IPS-20b (cell line): ENCODE data around the gene JDP2.

Source experiments
- H3K27ac ChIP-seq: one replicate; pipeline ENCODE4 v1.5.1; 2013; ENCODE audit warnings: low read length
- H3K27me3 ChIP-seq: 2 replicates; pipeline ENCODE4 v1.6.1; 2013; ENCODE audit warnings: mild to moderate bottlenecking, low read length, inconsistent platforms; ENCODE audit not compliant: insufficient read depth
- H3K36me3 ChIP-seq: 2 replicates; pipeline ENCODE4 v1.6.1; 2013; ENCODE audit warnings: low read depth, mild to moderate bottlenecking, inconsistent platforms, low read length, moderate library complexity; ENCODE audit not compliant: insufficient read depth
- H3K4me1 ChIP-seq: 2 replicates; pipeline ENCODE4 v1.6.1; 2013; ENCODE audit warnings: mild to moderate bottlenecking, control low read depth, inconsistent platforms, low read length, moderate library complexity; ENCODE audit not compliant: insufficient read depth
- H3K4me3 ChIP-seq: 2 replicates; pipeline ENCODE4 v1.5.1; 2013; ENCODE audit warnings: mild to moderate bottlenecking, low read length, inconsistent platforms
- H3K9ac ChIP-seq: 2 replicates; pipeline ENCODE4 v1.6.1; 2013; ENCODE audit warnings: low read depth, mild to moderate bottlenecking, inconsistent platforms, low read length, moderate library complexity
- H3K9me3 ChIP-seq: 2 replicates; pipeline ENCODE4 v1.6.1; 2013; ENCODE audit warnings: mild to moderate bottlenecking, low read depth, low read length, inconsistent platforms; ENCODE audit not compliant: insufficient read depth

JDP2 gene

GRCh38 chr14:75430526-75430925, 2.7 kb downstream of the JDP2 start:
- no peak overlapping the region for H3K4me3 ChIP-seq
- H3K9ac ChIP-seq = no peak overlapping the region
- no peak overlapping the region for H3K27ac ChIP-seq
- no peaks in the 10 kb centered on the region for H3K9me3 ChIP-seq
- peaks cover 7% of the 10 kb centered on the region for H3K4me1 ChIP-seq
- peaks cover 12% of the 10 kb centered on the region; the same call in 1 of the 2 replicates for H3K36me3 ChIP-seq
- H3K27me3 ChIP-seq = peaks cover 36% of the 10 kb centered on the region

GRCh38 chr14:75430976-75431375, 3.2 kb downstream of the JDP2 start:
- peaks cover 12% of the 10 kb centered on the region; the same call in 1 of the 2 replicates for H3K36me3 ChIP-seq
- H3K4me1 ChIP-seq = peaks cover 7% of the 10 kb centered on the region
- peaks cover 31% of the 10 kb centered on the region for H3K27me3 ChIP-seq
- no peak overlapping the region for H3K4me3 ChIP-seq
- H3K9me3 ChIP-seq = no peaks in the 10 kb centered on the region
- no peak overlapping the region for H3K9ac ChIP-seq
- no peak overlapping the region for H3K27ac ChIP-seq

GRCh38 chr14:75431827-75432226, 4.0 kb downstream of the JDP2 start:
- peaks cover 12% of the 10 kb centered on the region; the same call in 1 of the 2 replicates for H3K36me3 ChIP-seq
- H3K27ac ChIP-seq = no peak overlapping the region
- H3K4me3 ChIP-seq = no peak overlapping the region
- H3K9ac ChIP-seq = no peak overlapping the region
- H3K9me3 ChIP-seq = no peaks in the 10 kb centered on the region
- H3K4me1 ChIP-seq = peaks cover 7% of the 10 kb centered on the region
- H3K27me3 ChIP-seq = peaks cover 23% of the 10 kb centered on the region

GRCh38 chr14:75432411-75432810, 4.6 kb downstream of the JDP2 start:
- Histone ChIP-seq H3K36me3 (peaks cover 12% of the 10 kb centered on the region; the same call in 1 of the 2 replicates), H3K9ac (no peak overlapping the region), H3K9me3 (no peaks in the 10 kb centered on the region), H3K27me3 (peaks cover 17% of the 10 kb centered on the region), H3K27ac (no peak overlapping the region), H3K4me3 (no peak overlapping the region), H3K4me1 (peaks cover 10% of the 10 kb centered on the region)

GRCh38 chr14:75433631-75434071, 5.8 kb downstream of the JDP2 start:
- Histone ChIP-seq H3K9ac (no peak overlapping the region), H3K27ac (no peak overlapping the region), H3K4me3 (no peak overlapping the region), H3K27me3 (peaks cover 11% of the 10 kb centered on the region), H3K9me3 (no peaks in the 10 kb centered on the region), H3K4me1 (peaks cover 16% of the 10 kb centered on the region), H3K36me3 (peaks cover 12% of the 10 kb centered on the region; the same call in 1 of the 2 replicates)

- Histone ChIP-seq H3K27me3 (peaks cover 4% of the 10 kb centered on the region; the same call in 1 of the 2 replicates), H3K4me3 (no peak overlapping the region), H3K27ac (no peak overlapping the region), H3K4me1 (peaks cover 14% of the 10 kb centered on the region), H3K9ac (no peak overlapping the region), H3K9me3 (no peaks in the 10 kb centered on the region), H3K36me3 (peaks cover 16% of the 10 kb centered on the region)
Measured at GRCh38 chr14:75434138-75434889, 6.5 kb downstream of the JDP2 start.

- no peak overlapping the region for H3K4me3 ChIP-seq
Measured at GRCh38 chr14:75434890-75435248, 7.0 kb downstream of the JDP2 start.

GRCh38 chr14:75435473-75435872, 7.7 kb downstream of the JDP2 start:
- H3K9me3 ChIP-seq = no peaks in the 10 kb centered on the region
- H3K27ac ChIP-seq = no peak overlapping the region
- H3K36me3 ChIP-seq = peaks cover 21% of the 10 kb centered on the region
- no peaks in the 10 kb centered on the region for H3K27me3 ChIP-seq
- H3K4me1 ChIP-seq = peaks cover 9% of the 10 kb centered on the region; the same call in 1 of the 2 replicates
- no peak overlapping the region for H3K9ac ChIP-seq
- no peak overlapping the region for H3K4me3 ChIP-seq

More at GRCh38 chr14:75434890-75435248, 7.0 kb downstream of the JDP2 start:
- Histone ChIP-seq H3K9ac (no peak overlapping the region), H3K9me3 (no peaks in the 10 kb centered on the region), H3K27me3 (no peaks in the 10 kb centered on the region), H3K27ac (no peak overlapping the region), H3K4me1 (peaks cover 9% of the 10 kb centered on the region; the same call in 1 of the 2 replicates), H3K36me3 (peaks cover 21% of the 10 kb centered on the region)

GRCh38 chr14:75437201-75438143, 9.7 kb downstream of the JDP2 start:
- peaks cover 21% of the 10 kb centered on the region for H3K36me3 ChIP-seq
- H3K4me3 ChIP-seq = no peak overlapping the region
- no peaks in the 10 kb centered on the region for H3K9me3 ChIP-seq
- H3K4me1 ChIP-seq = peaks cover 9% of the 10 kb centered on the region; the same call in 1 of the 2 replicates
- H3K9ac ChIP-seq = no peak overlapping the region
- no peak overlapping the region for H3K27ac ChIP-seq
- H3K27me3 ChIP-seq = no peaks in the 10 kb centered on the region

GRCh38 chr14:75438486-75439080, 10.8 kb downstream of the JDP2 start:
- Histone ChIP-seq H3K27ac (no peak overlapping the region), H3K27me3 (no peaks in the 10 kb centered on the region), H3K4me1 (peaks cover 9% of the 10 kb centered on the region; the same call in 1 of the 2 replicates), H3K36me3 (peaks cover 19% of the 10 kb centered on the region), H3K9me3 (no peaks in the 10 kb centered on the region), H3K4me3 (no peak overlapping the region), H3K9ac (no peak overlapping the region)

- Histone ChIP-seq H3K4me1 (peaks cover 9% of the 10 kb centered on the region; the same call in 1 of the 2 replicates), H3K36me3 (peaks cover 12% of the 10 kb centered on the region)
Measured at GRCh38 chr14:75439989-75440388, 12.2 kb downstream of the JDP2 start.

More at GRCh38 chr14:75439989-75440388, 12.2 kb downstream of the JDP2 start:
- Histone ChIP-seq H3K9me3 (no peaks in the 10 kb centered on the region), H3K4me3 (no peak overlapping the region), H3K27ac (no peak overlapping the region), H3K9ac (no peak overlapping the region), H3K27me3 (no peaks in the 10 kb centered on the region)
